K562 (cell line): ENCODE results near the gene SATB2. TPM values are rescaled to one million over a fixed set of nuclear protein-coding genes. Genes with fewer than 3 reads are reported as not detected.

ENCODE experiments used
- BDP1 ChIP-seq: IDR thresholded peaks from 3 replicates; pipeline ENCODE4 v1.6.1; 2011; ENCODE audit not compliant: insufficient read length, insufficient read depth
- FOXK1 ChIP-seq: sonication (generic); formaldehyde crosslinking; IDR thresholded peaks from 2 replicates; pipeline ENCODE4 v1.8.0; 2022; ENCODE audit warnings: missing genetic modification reagents, mild to moderate bottlenecking, borderline replicate concordance
- FUS ChIP-seq: fragments of 200-400 bp; formaldehyde crosslinking; optimal IDR thresholded peaks from 2 replicates; pipeline ENCODE3; 2017; ENCODE audit warnings: low read depth, low read length
- HDAC2 ChIP-seq: fragments of 450-650 bp; IDR thresholded peaks from 2 replicates; pipeline ENCODE4 v1.6.1; 2016; ENCODE audit warnings: mild to moderate bottlenecking
- JUND ChIP-seq, 2 experiments: IDR thresholded peaks; 2 replicates in 1 of 2; 3 replicates in 1 of 2; pipeline ENCODE4 v1.6.1; 2011; ENCODE audit warnings: borderline replicate concordance in 2 of 2, low read depth in 2 of 2, low read length in 2 of 2, improper control_type of control experiment in 1 of 2, missing biosample characterization in 1 of 2, missing genetic modification characterization in 1 of 2, missing genetic modification reagents in 1 of 2
- KAT7 ChIP-seq: sonication (generic); formaldehyde crosslinking; IDR thresholded peaks from 2 replicates; pipeline ENCODE4 v1.8.0; 2022; ENCODE audit warnings: missing genetic modification reagents, mild to moderate bottlenecking, borderline replicate concordance
- MTA2 ChIP-seq: fragments of 450-650 bp; IDR thresholded peaks from 2 replicates; pipeline ENCODE4 v1.6.1; 2016; ENCODE audit warnings: low read depth
- NFIX ChIP-seq: fragments of 250-450 bp; sonication (Bioruptor Pico); IDR thresholded peaks from 2 replicates; pipeline ENCODE4 v1.4.0; 2020; ENCODE audit warnings: low read depth, mild to moderate bottlenecking, moderate library complexity
- PCBP1 ChIP-seq: fragments of 200-400 bp; formaldehyde crosslinking; IDR thresholded peaks from 2 replicates; pipeline ENCODE4 v1.6.1; 2018; ENCODE audit warnings: mild to moderate bottlenecking, low read depth, low read length; ENCODE audit not compliant: poor library complexity, severe bottlenecking
- PHF20 ChIP-seq: fragments of 450-650 bp; IDR thresholded peaks from 2 replicates; pipeline ENCODE4 v1.6.1; 2018; ENCODE audit not compliant: partially characterized antibody
- POLR2G ChIP-seq: fragments of 200-400 bp; formaldehyde crosslinking; IDR thresholded peaks from 2 replicates; pipeline ENCODE4 v1.6.1; 2017; ENCODE audit warnings: low read depth, mild to moderate bottlenecking, antibody characterized with exemption, low read length, moderate library complexity
- RBBP5 ChIP-seq: fragments of 200-600 bp; sonication (generic); IDR thresholded peaks from 2 replicates; pipeline ENCODE4 v1.6.1; 2012; ENCODE audit warnings: borderline replicate concordance, mild to moderate bottlenecking, low read length, control low read depth, inconsistent platforms; ENCODE audit not compliant: insufficient read depth, poor library complexity, severe bottlenecking
- SLC30A9 ChIP-seq: fragments of 250-450 bp; sonication (Bioruptor Pico); IDR thresholded peaks from 2 replicates; pipeline ENCODE4 v1.8.0; 2022; ENCODE audit warnings: mild to moderate bottlenecking, moderate library complexity
- SREBF1 ChIP-seq: fragments of 150-350 bp; IDR thresholded peaks from 2 replicates; pipeline ENCODE4 v1.6.1; 2014; ENCODE audit warnings: antibody characterized with exemption, low read depth, low read length, borderline replicate concordance
- ZBTB26 ChIP-seq: fragments of 450-650 bp; formaldehyde crosslinking; IDR thresholded peaks from 2 replicates; pipeline ENCODE4 v1.4.0; 2022; ENCODE audit warnings: missing genetic modification characterization
- ZC3H8 ChIP-seq: fragments of 450-650 bp; IDR thresholded peaks from 2 replicates; pipeline ENCODE4 v1.6.1; 2017
- ZNF239 ChIP-seq: fragments of 250-450 bp; sonication (Bioruptor Pico); IDR thresholded peaks from 2 replicates; pipeline ENCODE4 v1.4.0; 2020; ENCODE audit warnings: mild to moderate bottlenecking
- polyA plus RNA-seq, 8 experiments: library from polyadenylated mRNA; depleted of rRNA in 4 of 8; stranded (reverse) in 5 of 8; unstranded in 3 of 8; fragments of >200 nt; fragmentation: Nextera tagmentation in 2 of 8; fragmentation: Illumina TruSeq in 1 of 8; extraction: Ambion mirVana in 2 of 8; extraction: Trizol in 1 of 8; gene quantifications; 2 replicates each; pipeline versions ENCODE4 v1.2.1 to v1.2.3, GENCODE V29; 2011 to 2014; ENCODE audit warnings: inconsistent platforms in 1 of 8, missing spikeins in 1 of 8
- total RNA-seq, 7 experiments: library from RNA; depleted of rRNA in 6 of 7; stranded (reverse); fragments of >200 nt in 6 of 7; fragmentation: Illumina TruSeq in 2 of 7; extraction: Trizol in 2 of 7; gene quantifications; 2 replicates each; pipeline versions ENCODE4 v1.2.1 to v1.2.3, GENCODE V29; 2011 to 2021; ENCODE audit warnings: low replicate concordance in 1 of 7
- TF ChIP-seq, protein P1 (sequence below): fragments of 450-650 bp; IDR thresholded peaks from 2 replicates; pipeline ENCODE4 v1.6.1; 2016
- TF ChIP-seq, protein P2 (sequence below), 3 experiments: fragments of 200-800 bp in 1 of 3; fragments of 250-450 bp in 1 of 3; fragments of 450-650 bp in 1 of 3; sonication (Bioruptor Pico) in 1 of 3; sonication (Bioruptor generic) in 1 of 3; formaldehyde crosslinking in 1 of 3; IDR thresholded peaks; 2 replicates each; pipeline versions ENCODE4 v1.6.1 to v1.8.0; 2016 to 2022; ENCODE audit warnings: mild to moderate bottlenecking in 2 of 3, missing genetic modification characterization in 2 of 3, missing compliant biosample characterization in 1 of 3, moderate library complexity in 1 of 3
- TF ChIP-seq, protein P3 (sequence below): sonication (generic); formaldehyde crosslinking; IDR thresholded peaks from 2 replicates; pipeline ENCODE4 v1.8.1; 2022; ENCODE audit warnings: missing genetic modification reagents

SATB2 gene
- total and polyA plus RNA-seq, 9 of the 15 experiments (the other 6 are each of a cell fraction or from before 2014, with no cell fraction given) = 4.5 to 34.0 (median 15.1) TPM

DNA sequence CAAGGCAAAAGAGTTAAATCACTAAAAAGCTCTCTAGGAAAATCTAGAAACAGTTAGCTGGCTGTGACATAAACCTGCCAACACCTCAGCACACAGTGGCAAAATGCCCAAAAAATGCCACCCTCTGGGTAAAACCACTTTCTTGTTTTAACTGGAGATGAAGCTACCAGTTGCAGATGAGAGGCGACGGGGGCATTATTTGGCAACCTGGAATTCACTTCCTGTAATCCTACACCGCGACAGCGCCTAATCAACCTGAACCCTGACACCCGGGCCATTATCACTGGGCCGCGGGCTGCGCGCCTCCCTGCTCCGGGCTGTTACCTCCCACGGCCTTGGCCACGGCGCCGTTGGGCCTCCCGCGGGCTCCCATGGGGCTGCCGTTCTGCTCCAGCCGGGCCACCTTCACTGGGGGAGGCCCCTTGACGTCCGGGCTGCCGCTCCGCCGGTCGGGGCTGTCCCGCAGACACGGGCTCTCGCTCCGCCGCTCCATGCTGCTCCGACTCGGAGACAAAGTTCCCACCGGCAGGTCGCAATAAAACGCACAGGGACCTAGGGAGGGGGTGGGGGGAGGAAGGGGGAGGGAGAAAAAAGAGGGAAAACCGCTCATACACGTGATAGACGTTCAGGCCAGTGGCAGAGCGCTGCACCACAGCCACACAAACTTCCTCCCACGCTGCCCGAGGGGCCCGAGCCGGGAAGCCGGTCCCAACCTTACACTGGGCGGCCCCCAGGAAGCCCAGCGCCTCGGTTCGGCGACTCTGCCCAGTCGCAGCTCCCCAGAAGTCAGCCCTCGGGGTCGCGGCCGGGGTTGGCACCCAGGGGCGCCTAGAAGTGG lies 2.0 kb downstream of the SATB2 start (continued):
- TF ChIP-seq FOXK1 (CRISPR knock-in tag) (no peak), KAT7 (CRISPR knock-in tag) (peak; percentile 56; the same call in 1 of the 2 replicates), JUND (IDR thresholded peaks at IDR 0.05; ENCODE audit: borderline replicate concordance, low read depth, low read length) (peak; percentile 54; the same call in 1 of the 2 replicates), JUND (tag; IDR thresholded peaks at IDR 0.05; ENCODE audit: borderline replicate concordance, low read depth, low read length) (no peak; the same call in 2 of the 3 replicates), PCBP1 (peak; percentile 89), ZC3H8 (no peak), MTA2 (peak; percentile 51), PHF20 (peak; percentile 36), BDP1 (no peak), SREBF1 (no peak), ZBTB26 (no peak), SLC30A9 (no peak), POLR2G (peak; percentile 93), ZNF239 (CRISPR knock-in tag) (no peak), NFIX (no peak), FUS (no peak), RBBP5 (peak; percentile 79), HDAC2 (peak; percentile 58; the same call in 1 of the 2 replicates)
- TF ChIP-seq, protein P1, sequence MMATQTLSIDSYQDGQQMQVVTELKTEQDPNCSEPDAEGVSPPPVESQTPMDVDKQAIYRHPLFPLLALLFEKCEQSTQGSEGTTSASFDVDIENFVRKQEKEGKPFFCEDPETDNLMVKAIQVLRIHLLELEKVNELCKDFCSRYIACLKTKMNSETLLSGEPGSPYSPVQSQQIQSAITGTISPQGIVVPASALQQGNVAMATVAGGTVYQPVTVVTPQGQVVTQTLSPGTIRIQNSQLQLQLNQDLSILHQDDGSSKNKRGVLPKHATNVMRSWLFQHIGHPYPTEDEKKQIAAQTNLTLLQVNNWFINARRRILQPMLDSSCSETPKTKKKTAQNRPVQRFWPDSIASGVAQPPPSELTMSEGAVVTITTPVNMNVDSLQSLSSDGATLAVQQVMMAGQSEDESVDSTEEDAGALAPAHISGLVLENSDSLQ = peak; percentile 74
- TF ChIP-seq, protein P2, sequence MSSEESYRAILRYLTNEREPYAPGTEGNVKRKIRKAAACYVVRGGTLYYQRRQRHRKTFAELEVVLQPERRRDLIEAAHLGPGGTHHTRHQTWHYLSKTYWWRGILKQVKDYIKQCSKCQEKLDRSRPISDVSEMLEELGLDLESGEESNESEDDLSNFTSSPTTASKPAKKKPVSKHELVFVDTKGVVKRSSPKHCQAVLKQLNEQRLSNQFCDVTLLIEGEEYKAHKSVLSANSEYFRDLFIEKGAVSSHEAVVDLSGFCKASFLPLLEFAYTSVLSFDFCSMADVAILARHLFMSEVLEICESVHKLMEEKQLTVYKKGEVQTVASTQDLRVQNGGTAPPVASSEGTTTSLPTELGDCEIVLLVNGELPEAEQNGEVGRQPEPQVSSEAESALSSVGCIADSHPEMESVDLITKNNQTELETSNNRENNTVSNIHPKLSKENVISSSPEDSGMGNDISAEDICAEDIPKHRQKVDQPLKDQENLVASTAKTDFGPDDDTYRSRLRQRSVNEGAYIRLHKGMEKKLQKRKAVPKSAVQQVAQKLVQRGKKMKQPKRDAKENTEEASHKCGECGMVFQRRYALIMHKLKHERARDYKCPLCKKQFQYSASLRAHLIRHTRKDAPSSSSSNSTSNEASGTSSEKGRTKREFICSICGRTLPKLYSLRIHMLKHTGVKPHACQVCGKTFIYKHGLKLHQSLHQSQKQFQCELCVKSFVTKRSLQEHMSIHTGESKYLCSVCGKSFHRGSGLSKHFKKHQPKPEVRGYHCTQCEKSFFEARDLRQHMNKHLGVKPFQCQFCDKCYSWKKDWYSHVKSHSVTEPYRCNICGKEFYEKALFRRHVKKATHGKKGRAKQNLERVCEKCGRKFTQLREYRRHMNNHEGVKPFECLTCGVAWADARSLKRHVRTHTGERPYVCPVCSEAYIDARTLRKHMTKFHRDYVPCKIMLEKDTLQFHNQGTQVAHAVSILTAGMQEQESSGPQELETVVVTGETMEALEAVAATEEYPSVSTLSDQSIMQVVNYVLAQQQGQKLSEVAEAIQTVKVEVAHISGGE (CRISPR knock-in tag; IDR thresholded peaks at IDR 0.05) = peak in 1 of 3 experiments; percentile 59; a peak in 2 of 6 replicates
- TF ChIP-seq, protein P3, sequence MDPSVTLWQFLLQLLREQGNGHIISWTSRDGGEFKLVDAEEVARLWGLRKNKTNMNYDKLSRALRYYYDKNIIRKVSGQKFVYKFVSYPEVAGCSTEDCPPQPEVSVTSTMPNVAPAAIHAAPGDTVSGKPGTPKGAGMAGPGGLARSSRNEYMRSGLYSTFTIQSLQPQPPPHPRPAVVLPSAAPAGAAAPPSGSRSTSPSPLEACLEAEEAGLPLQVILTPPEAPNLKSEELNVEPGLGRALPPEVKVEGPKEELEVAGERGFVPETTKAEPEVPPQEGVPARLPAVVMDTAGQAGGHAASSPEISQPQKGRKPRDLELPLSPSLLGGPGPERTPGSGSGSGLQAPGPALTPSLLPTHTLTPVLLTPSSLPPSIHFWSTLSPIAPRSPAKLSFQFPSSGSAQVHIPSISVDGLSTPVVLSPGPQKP (CRISPR knock-in tag) = no peak
